ENCODE results near the gene USP13. TPM values are rescaled to one million over a fixed set of nuclear protein-coding genes. Genes with fewer than 3 reads are reported as not detected.

Gene USP13
- total and polyA plus RNA-seq, 4 donors: 2.4 to 7.3 (median 4.2) TPM

DNA sequence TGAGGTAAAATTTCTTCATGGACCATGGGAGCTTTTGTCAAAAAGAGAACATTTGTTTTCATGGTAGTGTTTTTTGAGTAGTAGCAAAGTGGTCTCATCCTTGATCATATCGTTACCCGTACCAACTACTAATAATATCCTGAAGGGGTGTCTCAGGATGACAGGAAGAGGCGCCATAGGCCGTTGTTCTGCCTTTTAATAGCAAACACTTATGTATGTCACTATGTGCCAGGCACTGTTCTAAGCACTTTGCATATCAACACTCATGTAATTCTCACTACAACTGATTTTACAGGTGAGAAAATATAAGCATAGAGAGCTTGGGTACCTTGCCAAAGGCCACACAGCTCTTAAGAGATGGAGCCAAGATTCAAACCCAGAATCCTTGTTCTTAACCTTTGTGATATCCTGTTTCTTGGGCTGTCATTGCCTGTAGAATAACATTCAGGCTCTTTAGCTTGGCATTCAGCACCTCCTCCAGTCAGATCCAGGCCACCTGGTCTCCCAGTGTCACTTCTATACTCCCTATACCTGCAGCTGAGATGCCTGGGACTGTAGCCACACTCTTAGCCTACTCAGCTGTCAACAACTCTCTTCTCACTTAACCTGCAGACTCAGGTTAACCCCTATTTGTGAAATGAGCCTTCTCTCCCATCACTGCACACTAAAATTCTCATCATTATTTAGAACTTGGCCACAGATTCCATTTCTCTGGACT lies 113.7 kb downstream of the USP13 start:
- no peak overlapping the region for H3K9ac ChIP-seq (ENCODE audit: low read depth in 1 of 2, low read length in 2 of 2)
- no peak overlapping the region for H3K4me3 ChIP-seq (ENCODE audit: low read depth in 1 of 3, low read length in 3 of 3)
- H3K36me3 ChIP-seq (ENCODE audit: control insufficient read depth in 4 of 4, insufficient read depth in 3 of 4, low read depth in 1 of 4, low read length in 3 of 4): peaks cover 0 to 35% (median 22%) of the 10 kb centered on the region in 4 donors
- H3K4me1 ChIP-seq (ENCODE audit: control insufficient read depth in 4 of 4, insufficient read depth in 4 of 4, low read length in 3 of 4): no peaks in the 10 kb centered on the region
- H3K27ac ChIP-seq (ENCODE audit: low read depth in 1 of 2, low read length in 2 of 2): no peak overlapping the region
- over 99% methylated on average over 4 of the region's 4 CpGs for WGBS
- no peak for DNase-seq (ENCODE audit: low spot score)
- TF ChIP-seq, protein P1, sequence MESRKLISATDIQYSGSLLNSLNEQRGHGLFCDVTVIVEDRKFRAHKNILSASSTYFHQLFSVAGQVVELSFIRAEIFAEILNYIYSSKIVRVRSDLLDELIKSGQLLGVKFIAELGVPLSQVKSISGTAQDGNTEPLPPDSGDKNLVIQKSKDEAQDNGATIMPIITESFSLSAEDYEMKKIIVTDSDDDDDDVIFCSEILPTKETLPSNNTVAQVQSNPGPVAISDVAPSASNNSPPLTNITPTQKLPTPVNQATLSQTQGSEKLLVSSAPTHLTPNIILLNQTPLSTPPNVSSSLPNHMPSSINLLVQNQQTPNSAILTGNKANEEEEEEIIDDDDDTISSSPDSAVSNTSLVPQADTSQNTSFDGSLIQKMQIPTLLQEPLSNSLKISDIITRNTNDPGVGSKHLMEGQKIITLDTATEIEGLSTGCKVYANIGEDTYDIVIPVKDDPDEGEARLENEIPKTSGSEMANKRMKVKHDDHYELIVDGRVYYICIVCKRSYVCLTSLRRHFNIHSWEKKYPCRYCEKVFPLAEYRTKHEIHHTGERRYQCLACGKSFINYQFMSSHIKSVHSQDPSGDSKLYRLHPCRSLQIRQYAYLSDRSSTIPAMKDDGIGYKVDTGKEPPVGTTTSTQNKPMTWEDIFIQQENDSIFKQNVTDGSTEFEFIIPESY (IDR thresholded peaks at IDR 0.05): no peak
- TF ChIP-seq, protein P2, sequence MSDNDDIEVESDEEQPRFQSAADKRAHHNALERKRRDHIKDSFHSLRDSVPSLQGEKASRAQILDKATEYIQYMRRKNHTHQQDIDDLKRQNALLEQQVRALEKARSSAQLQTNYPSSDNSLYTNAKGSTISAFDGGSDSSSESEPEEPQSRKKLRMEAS (IDR thresholded peaks at IDR 0.05): no peak
- TF ChIP-seq, protein P3, sequence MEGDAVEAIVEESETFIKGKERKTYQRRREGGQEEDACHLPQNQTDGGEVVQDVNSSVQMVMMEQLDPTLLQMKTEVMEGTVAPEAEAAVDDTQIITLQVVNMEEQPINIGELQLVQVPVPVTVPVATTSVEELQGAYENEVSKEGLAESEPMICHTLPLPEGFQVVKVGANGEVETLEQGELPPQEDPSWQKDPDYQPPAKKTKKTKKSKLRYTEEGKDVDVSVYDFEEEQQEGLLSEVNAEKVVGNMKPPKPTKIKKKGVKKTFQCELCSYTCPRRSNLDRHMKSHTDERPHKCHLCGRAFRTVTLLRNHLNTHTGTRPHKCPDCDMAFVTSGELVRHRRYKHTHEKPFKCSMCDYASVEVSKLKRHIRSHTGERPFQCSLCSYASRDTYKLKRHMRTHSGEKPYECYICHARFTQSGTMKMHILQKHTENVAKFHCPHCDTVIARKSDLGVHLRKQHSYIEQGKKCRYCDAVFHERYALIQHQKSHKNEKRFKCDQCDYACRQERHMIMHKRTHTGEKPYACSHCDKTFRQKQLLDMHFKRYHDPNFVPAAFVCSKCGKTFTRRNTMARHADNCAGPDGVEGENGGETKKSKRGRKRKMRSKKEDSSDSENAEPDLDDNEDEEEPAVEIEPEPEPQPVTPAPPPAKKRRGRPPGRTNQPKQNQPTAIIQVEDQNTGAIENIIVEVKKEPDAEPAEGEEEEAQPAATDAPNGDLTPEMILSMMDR (IDR thresholded peaks at IDR 0.05; ENCODE audit: low read depth, low read length, missing input control): no peak
- no peak for TF ChIP-seq SP1 (IDR thresholded peaks at IDR 0.05)
- no peak for TF ChIP-seq NR2F2 (IDR thresholded peaks at IDR 0.05)
- TF ChIP-seq YY1 (IDR thresholded peaks at IDR 0.05): no peak
- no peak for TF ChIP-seq GABPA (IDR thresholded peaks at IDR 0.05 in 1 of 2, conservative IDR thresholded peaks at IDR 0.05 in 1 of 2)
- TF ChIP-seq, protein P4, sequence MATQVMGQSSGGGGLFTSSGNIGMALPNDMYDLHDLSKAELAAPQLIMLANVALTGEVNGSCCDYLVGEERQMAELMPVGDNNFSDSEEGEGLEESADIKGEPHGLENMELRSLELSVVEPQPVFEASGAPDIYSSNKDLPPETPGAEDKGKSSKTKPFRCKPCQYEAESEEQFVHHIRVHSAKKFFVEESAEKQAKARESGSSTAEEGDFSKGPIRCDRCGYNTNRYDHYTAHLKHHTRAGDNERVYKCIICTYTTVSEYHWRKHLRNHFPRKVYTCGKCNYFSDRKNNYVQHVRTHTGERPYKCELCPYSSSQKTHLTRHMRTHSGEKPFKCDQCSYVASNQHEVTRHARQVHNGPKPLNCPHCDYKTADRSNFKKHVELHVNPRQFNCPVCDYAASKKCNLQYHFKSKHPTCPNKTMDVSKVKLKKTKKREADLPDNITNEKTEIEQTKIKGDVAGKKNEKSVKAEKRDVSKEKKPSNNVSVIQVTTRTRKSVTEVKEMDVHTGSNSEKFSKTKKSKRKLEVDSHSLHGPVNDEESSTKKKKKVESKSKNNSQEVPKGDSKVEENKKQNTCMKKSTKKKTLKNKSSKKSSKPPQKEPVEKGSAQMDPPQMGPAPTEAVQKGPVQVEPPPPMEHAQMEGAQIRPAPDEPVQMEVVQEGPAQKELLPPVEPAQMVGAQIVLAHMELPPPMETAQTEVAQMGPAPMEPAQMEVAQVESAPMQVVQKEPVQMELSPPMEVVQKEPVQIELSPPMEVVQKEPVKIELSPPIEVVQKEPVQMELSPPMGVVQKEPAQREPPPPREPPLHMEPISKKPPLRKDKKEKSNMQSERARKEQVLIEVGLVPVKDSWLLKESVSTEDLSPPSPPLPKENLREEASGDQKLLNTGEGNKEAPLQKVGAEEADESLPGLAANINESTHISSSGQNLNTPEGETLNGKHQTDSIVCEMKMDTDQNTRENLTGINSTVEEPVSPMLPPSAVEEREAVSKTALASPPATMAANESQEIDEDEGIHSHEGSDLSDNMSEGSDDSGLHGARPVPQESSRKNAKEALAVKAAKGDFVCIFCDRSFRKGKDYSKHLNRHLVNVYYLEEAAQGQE (IDR thresholded peaks at IDR 0.05): no peak
- TF ChIP-seq RXRA (IDR thresholded peaks at IDR 0.05): no peak
- TF ChIP-seq, protein P5, sequence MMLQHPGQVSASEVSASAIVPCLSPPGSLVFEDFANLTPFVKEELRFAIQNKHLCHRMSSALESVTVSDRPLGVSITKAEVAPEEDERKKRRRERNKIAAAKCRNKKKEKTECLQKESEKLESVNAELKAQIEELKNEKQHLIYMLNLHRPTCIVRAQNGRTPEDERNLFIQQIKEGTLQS (IDR thresholded peaks at IDR 0.05): no peak
- no peak for TF ChIP-seq HNF4A (conservative IDR thresholded peaks at IDR 0.05)
- no peak for TF ChIP-seq RAD21 (IDR thresholded peaks at IDR 0.05)
- H3K27me3 ChIP-seq (ENCODE audit: control insufficient read depth in 4 of 4, insufficient read depth in 4 of 4, low read length in 3 of 4): no peaks in the 10 kb centered on the region
- no peaks in the 10 kb centered on the region for H3K9me3 ChIP-seq (ENCODE audit: control insufficient read depth in 4 of 4, low read length in 3 of 4)

DNA sequence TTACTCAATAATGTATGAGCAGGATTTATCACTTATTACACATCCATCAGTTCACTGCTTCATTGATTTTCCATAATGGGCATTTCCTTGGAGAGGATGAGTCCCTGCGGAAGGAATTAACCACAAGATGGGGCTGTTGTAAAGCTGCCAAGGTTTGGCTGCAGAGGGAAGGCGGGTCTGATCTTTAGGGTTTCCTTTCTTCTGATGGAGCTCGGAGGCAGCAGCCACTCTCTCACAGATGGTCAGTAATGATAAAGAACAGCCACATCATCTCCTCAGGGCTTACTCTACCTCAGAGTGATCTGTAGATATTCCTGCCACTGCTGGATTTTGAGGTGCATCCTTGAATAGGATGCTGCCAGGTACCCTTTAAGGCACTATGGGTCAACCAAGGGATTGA lies 115.2 kb downstream of the USP13 start:
- no peak overlapping the region for H3K9ac ChIP-seq (ENCODE audit: low read depth in 1 of 2, low read length in 2 of 2)
- 71% methylated on average over 3 of the region's 3 CpGs for WGBS
- no peak for DNase-seq (ENCODE audit: low spot score)
- H3K27ac ChIP-seq (ENCODE audit: low read depth in 1 of 2, low read length in 2 of 2): no peak overlapping the region
- no peaks in the 10 kb centered on the region for H3K9me3 ChIP-seq (ENCODE audit: control insufficient read depth in 4 of 4, low read length in 3 of 4)
- TF ChIP-seq YY1 (IDR thresholded peaks at IDR 0.05) (no peak), FOXA1 (IDR thresholded peaks at IDR 0.05) (no peak), NR2F2 (IDR thresholded peaks at IDR 0.05) (no peak), RXRA (IDR thresholded peaks at IDR 0.05) (no peak), TAF1 (conservative IDR thresholded peaks at IDR 0.05) (no peak), RAD21 (IDR thresholded peaks at IDR 0.05) (no peak), FOXA2 (IDR thresholded peaks at IDR 0.05) (no peak), HNF4A (conservative IDR thresholded peaks at IDR 0.05) (no peak)
- TF ChIP-seq, protein P2 (IDR thresholded peaks at IDR 0.05): no peak
- TF ChIP-seq, protein P1 (IDR thresholded peaks at IDR 0.05): no peak
- TF ChIP-seq, protein P4 (IDR thresholded peaks at IDR 0.05): no peak
- H3K4me1 ChIP-seq (ENCODE audit: control insufficient read depth in 4 of 4, insufficient read depth in 4 of 4, low read length in 3 of 4): no peaks in the 10 kb centered on the region
- no peaks in the 10 kb centered on the region for H3K27me3 ChIP-seq (ENCODE audit: control insufficient read depth in 4 of 4, insufficient read depth in 4 of 4, low read length in 3 of 4)
- H3K4me3 ChIP-seq (ENCODE audit: low read depth in 1 of 3, low read length in 3 of 3): no peak overlapping the region
- peaks cover 0 to 33% (median 21%) of the 10 kb centered on the region in 4 donors for H3K36me3 ChIP-seq (ENCODE audit: control insufficient read depth in 4 of 4, insufficient read depth in 3 of 4, low read depth in 1 of 4, low read length in 3 of 4)
